Thoracic aorta (tissue), 2 donors: ENCODE results near the gene CEP128. TPM values are rescaled to one million over a fixed set of nuclear protein-coding genes. Genes with fewer than 3 reads are reported as not detected.

Source experiments
- ATAC-seq: fragments of 150-250 bp; one replicate; pipeline ENCODE4 v1.8.0; 2017; ENCODE audit warnings: low read depth; ENCODE audit not compliant: insufficient number of reproducible peaks, low FRiP score
- DNase-seq: peaks from one replicate; pipeline ENCODE4 v3.0.0-alpha.2; 2020; ENCODE audit warnings: low spot score
- H3K27ac ChIP-seq, 2 donors: fragments of 200-600 bp; sonication (generic); 1 replicate in 1 of 2; 2 replicates in 1 of 2; pipeline ENCODE4 v1.5.1; 2016; ENCODE audit warnings: mild to moderate bottlenecking in 2 of 2, moderate library complexity in 2 of 2
- H3K27me3 ChIP-seq: fragments of 200-600 bp; sonication (generic); replicated peaks from 2 replicates; pipeline ENCODE4 v1.6.0; 2016; ENCODE audit warnings: mild to moderate bottlenecking; ENCODE audit not compliant: insufficient read depth
- H3K36me3 ChIP-seq: fragments of 200-600 bp; sonication (generic); one replicate; pipeline ENCODE4 v1.5.1; 2016
- H3K4me1 ChIP-seq, 2 donors: fragments of 200-600 bp; sonication (generic); 1 replicate in 1 of 2; 2 replicates in 1 of 2; pipeline versions ENCODE4 v1.5.1 to v1.6.0; 2016; ENCODE audit warnings: low read depth in 2 of 2, mild to moderate bottlenecking in 1 of 2; ENCODE audit not compliant: control insufficient read depth in 1 of 2
- H3K4me3 ChIP-seq: fragments of 200-600 bp; sonication (generic); 2 replicates; pipeline ENCODE4 v1.5.1; 2016; ENCODE audit warnings: mild to moderate bottlenecking
- H3K9me3 ChIP-seq: fragments of 200-600 bp; sonication (generic); 2 replicates; pipeline ENCODE4 v1.5.1; 2016
- CTCF ChIP-seq: fragments of 200-600 bp; sonication (generic); IDR thresholded peaks from one replicate; pipeline ENCODE4 v1.5.1; 2019; ENCODE audit warnings: antibody characterized with exemption
- total RNA-seq, 2 donors: library from RNA; depleted of rRNA; stranded (reverse); fragments of >200 nt; gene quantifications; one replicate each; pipeline versions ENCODE4 v1.1.0 to v1.2.3, GENCODE V29; 2016

Gene CEP128
- total RNA-seq, 2 donors from 2014 or later: 2.1 to 4.7 TPM

- no peak for ATAC-seq
- TF ChIP-seq CTCF: no peak
Measured at GRCh38 chr14:80681651-80682050, 259.9 kb downstream of the CEP128 start.

GRCh38 chr14:80679273-80679672, 262.3 kb downstream of the CEP128 start:
- TF ChIP-seq CTCF: no peak
- H3K27ac ChIP-seq: no peak overlapping the region
- no peak for DNase-seq
- no peaks in the 10 kb centered on the region for H3K36me3 ChIP-seq
- no peaks in the 10 kb centered on the region for H3K27me3 ChIP-seq
- H3K4me1 ChIP-seq: no peaks in the 10 kb centered on the region
- peaks cover 13% of the 10 kb centered on the region for H3K9me3 ChIP-seq
- no peak for ATAC-seq
- H3K4me3 ChIP-seq: no peak overlapping the region

More at GRCh38 chr14:80681651-80682050, 259.9 kb downstream of the CEP128 start:
- no peak overlapping the region for H3K27ac ChIP-seq
- no peaks in the 10 kb centered on the region for H3K27me3 ChIP-seq
- H3K4me1 ChIP-seq: no peaks in the 10 kb centered on the region
- no peak for DNase-seq
- H3K36me3 ChIP-seq: no peaks in the 10 kb centered on the region
- H3K9me3 ChIP-seq: peaks cover 16% of the 10 kb centered on the region
- no peak overlapping the region for H3K4me3 ChIP-seq

- H3K9me3 ChIP-seq: peaks cover 13% of the 10 kb centered on the region
- TF ChIP-seq CTCF: no peak
- no peaks in the 10 kb centered on the region for H3K36me3 ChIP-seq
- H3K4me1 ChIP-seq: no peaks in the 10 kb centered on the region
- ATAC-seq: no peak
- no peaks in the 10 kb centered on the region for H3K27me3 ChIP-seq
- no peak for DNase-seq
- no peak overlapping the region for H3K27ac ChIP-seq
- no peak overlapping the region for H3K4me3 ChIP-seq
Measured at GRCh38 chr14:80678436-80678835, 263.1 kb downstream of the CEP128 start.

GRCh38 chr14:80669426-80669825, 272.1 kb downstream of the CEP128 start:
- no peak for TF ChIP-seq CTCF

GRCh38 chr14:80664576-80664975, 277.0 kb downstream of the CEP128 start:
- no peak for ATAC-seq
- Histone ChIP-seq H3K4me3 (no peak overlapping the region), H3K27me3 (no peaks in the 10 kb centered on the region), H3K4me1 (no peaks in the 10 kb centered on the region), H3K36me3 (no peaks in the 10 kb centered on the region), H3K9me3 (no peaks in the 10 kb centered on the region), H3K27ac (no peak overlapping the region)
- DNase-seq: no peak
- no peak for TF ChIP-seq CTCF

More at GRCh38 chr14:80669426-80669825, 272.1 kb downstream of the CEP128 start:
- DNase-seq (no peak), ATAC-seq (no peak)
- Histone ChIP-seq H3K9me3 (no peaks in the 10 kb centered on the region), H3K4me1 (no peaks in the 10 kb centered on the region), H3K27ac (no peak overlapping the region), H3K36me3 (no peaks in the 10 kb centered on the region), H3K27me3 (no peaks in the 10 kb centered on the region), H3K4me3 (no peak overlapping the region)
